Osteoblast (primary cell): ENCODE measurements around the gene AFG3L2. TPM values are rescaled to one million over a fixed set of nuclear protein-coding genes. Genes with fewer than 3 reads are reported as not detected.

Experiments
- DNase-seq: peaks from one replicate; pipeline ENCODE4 v3.0.0; 2011; ENCODE audit warnings: low spot score, mixed read lengths; ENCODE audit not compliant: insufficient read length; ENCODE audit errors: missing footprints
- H2AFZ ChIP-seq: 2 replicates; pipeline ENCODE4 v1.6.0; 2011; ENCODE audit warnings: mild to moderate bottlenecking, low read length
- H3K27ac ChIP-seq: 2 replicates; pipeline ENCODE4 v1.5.1; 2011; ENCODE audit warnings: mild to moderate bottlenecking, low read depth, low read length, moderate library complexity
- H3K27me3 ChIP-seq: 2 replicates; pipeline ENCODE4 v1.6.0; 2012; ENCODE audit warnings: mild to moderate bottlenecking, control low read depth, inconsistent platforms, low read length, moderate library complexity; ENCODE audit not compliant: insufficient read depth
- H3K36me3 ChIP-seq: 2 replicates; pipeline ENCODE4 v1.5.1; 2011; ENCODE audit warnings: mild to moderate bottlenecking, low read length, control low read depth, moderate library complexity; ENCODE audit not compliant: insufficient read depth
- H3K4me1 ChIP-seq: 2 replicates; pipeline ENCODE4 v1.5.1; 2011; ENCODE audit warnings: mild to moderate bottlenecking, low read length, control low read depth, moderate library complexity; ENCODE audit not compliant: insufficient read depth
- H3K4me2 ChIP-seq: 2 replicates; pipeline ENCODE4 v1.6.0; 2011; ENCODE audit warnings: mild to moderate bottlenecking, low read length; ENCODE audit not compliant: insufficient read depth
- H3K4me3 ChIP-seq: fragments of 200-600 bp; sonication (generic); 3 replicates; pipeline ENCODE4 v1.5.1; 2012; ENCODE audit warnings: mild to moderate bottlenecking, low read length, inconsistent platforms; ENCODE audit not compliant: insufficient read depth
- H3K79me2 ChIP-seq: 2 replicates; pipeline ENCODE4 v1.6.0; 2012; ENCODE audit warnings: mild to moderate bottlenecking, low read length, control low read depth, inconsistent platforms; ENCODE audit not compliant: insufficient read depth
- H3K9me3 ChIP-seq: 2 replicates; pipeline ENCODE4 v1.5.1; 2011; ENCODE audit warnings: low read depth, low read length, control low read depth
- H4K20me1 ChIP-seq: 2 replicates; pipeline ENCODE4 v1.6.0; 2012; ENCODE audit warnings: mild to moderate bottlenecking, low read length, control low read depth; ENCODE audit not compliant: insufficient read depth
- CTCF ChIP-seq: IDR thresholded peaks from 2 replicates; pipeline ENCODE4 v1.5.1; 2011; ENCODE audit warnings: mild to moderate bottlenecking, low read depth, low read length, moderate library complexity; ENCODE audit errors: extremely low read depth
- total RNA-seq: library from RNA; depleted of rRNA; stranded (reverse); fragments of >200 nt; gene quantifications from 2 replicates; pipeline ENCODE4 v1.2.3, GENCODE V29; 2012

Gene AFG3L2
- total RNA-seq, 1 donor = 65.5 TPM

GRCh38 chr18:12306752-12307700, 70.0 kb downstream of the AFG3L2 start:
- H3K79me2 ChIP-seq = peaks cover 56% of the 10 kb centered on the region
- peaks cover 14% of the 10 kb centered on the region for H3K4me1 ChIP-seq
- H2AFZ ChIP-seq = peak overlapping the region; percentile 82
- peak overlapping the region; percentile 94 for H3K4me2 ChIP-seq
- peak; percentile 94 for DNase-seq
- no peaks in the 10 kb centered on the region for H3K9me3 ChIP-seq
- peaks cover 26% of the 10 kb centered on the region for H4K20me1 ChIP-seq
- H3K27ac ChIP-seq = peak overlapping the region; percentile 63
- H3K27me3 ChIP-seq = no peaks in the 10 kb centered on the region
- H3K36me3 ChIP-seq = peaks cover 26% of the 10 kb centered on the region
- peak overlapping the region; percentile 95 for H3K4me3 ChIP-seq
- peak; percentile 24 for TF ChIP-seq CTCF

GRCh38 chr18:12305930-12306629, 70.9 kb downstream of the AFG3L2 start:
- peaks cover 26% of the 10 kb centered on the region for H4K20me1 ChIP-seq
- no peaks in the 10 kb centered on the region for H3K9me3 ChIP-seq
- peak overlapping the region; percentile 94 for H3K4me2 ChIP-seq
- H3K4me1 ChIP-seq = peaks cover 14% of the 10 kb centered on the region
- no peak for TF ChIP-seq CTCF
- peak overlapping the region; percentile 63 for H3K27ac ChIP-seq
- DNase-seq = no peak
- no peak overlapping the region for H2AFZ ChIP-seq
- H3K79me2 ChIP-seq = peaks cover 46% of the 10 kb centered on the region
- H3K4me3 ChIP-seq = peak overlapping the region; percentile 95
- H3K36me3 ChIP-seq = peaks cover 16% of the 10 kb centered on the region
- H3K27me3 ChIP-seq = no peaks in the 10 kb centered on the region

GRCh38 chr18:12305211-12305610, 71.8 kb downstream of the AFG3L2 start:
- Histone ChIP-seq H3K36me3 (peaks cover 9% of the 10 kb centered on the region), H4K20me1 (peaks cover 18% of the 10 kb centered on the region), H3K27me3 (no peaks in the 10 kb centered on the region), H3K9me3 (no peaks in the 10 kb centered on the region), H3K79me2 (peaks cover 38% of the 10 kb centered on the region), H3K4me3 (no peak overlapping the region), H2AFZ (no peak overlapping the region), H3K4me2 (no peak overlapping the region), H3K4me1 (peaks cover 14% of the 10 kb centered on the region), H3K27ac (no peak overlapping the region)
- TF ChIP-seq CTCF = no peak
- DNase-seq = no peak
